GM12891 (cell line): ENCODE measurements around the gene PROKR2.

Experiments
- PAX5 ChIP-seq: IDR thresholded peaks from 2 replicates; pipeline ENCODE4 v1.6.1; 2011; ENCODE audit warnings: low read length, moderate library complexity, mild to moderate bottlenecking; ENCODE audit not compliant: insufficient read depth, severe bottlenecking
- POLR2A ChIP-seq: IDR thresholded peaks from 2 replicates; pipeline ENCODE4 v1.6.1; 2011; ENCODE audit warnings: low read depth, low read length, control low read depth
- POLR2AphosphoS5 ChIP-seq: IDR thresholded peaks from 2 replicates; pipeline ENCODE4 v1.6.1; 2011; ENCODE audit warnings: low read depth, low read length, control low read depth
- POU2F2 ChIP-seq: IDR thresholded peaks from 2 replicates; pipeline ENCODE4 v1.6.1; 2011; ENCODE audit warnings: low read depth, mild to moderate bottlenecking, control low read depth, low read length, moderate library complexity
- SPI1 ChIP-seq: IDR thresholded peaks from 2 replicates; pipeline ENCODE4 v1.6.1; 2011; ENCODE audit warnings: low read depth, low read length, control low read depth
- TAF1 ChIP-seq: IDR thresholded peaks from 2 replicates; pipeline ENCODE4 v1.6.1; 2011; ENCODE audit warnings: low read depth, low read length, control low read depth

GRCh38 chr20:5268449-5268848 is 48.3 kb downstream of the PROKR2 start:
- no peak for TF ChIP-seq POLR2AphosphoS5
- TF ChIP-seq POLR2A, result no peak
- no peak for TF ChIP-seq SPI1
- no peak for TF ChIP-seq TAF1
- TF ChIP-seq POU2F2, result no peak
- no peak for TF ChIP-seq PAX5
